ENCODE measurements around the gene SPATA2L.

The SPATA2L gene

GRCh38 chr16:89729293-89729692, 27.8 kb upstream of the SPATA2L start:
- Histone ChIP-seq H3K4me3 (no peak overlapping the region), H3K27ac (no peak overlapping the region)
- DNase-seq (ENCODE audit: low spot score), result no peak
- TF ChIP-seq, protein P1, sequence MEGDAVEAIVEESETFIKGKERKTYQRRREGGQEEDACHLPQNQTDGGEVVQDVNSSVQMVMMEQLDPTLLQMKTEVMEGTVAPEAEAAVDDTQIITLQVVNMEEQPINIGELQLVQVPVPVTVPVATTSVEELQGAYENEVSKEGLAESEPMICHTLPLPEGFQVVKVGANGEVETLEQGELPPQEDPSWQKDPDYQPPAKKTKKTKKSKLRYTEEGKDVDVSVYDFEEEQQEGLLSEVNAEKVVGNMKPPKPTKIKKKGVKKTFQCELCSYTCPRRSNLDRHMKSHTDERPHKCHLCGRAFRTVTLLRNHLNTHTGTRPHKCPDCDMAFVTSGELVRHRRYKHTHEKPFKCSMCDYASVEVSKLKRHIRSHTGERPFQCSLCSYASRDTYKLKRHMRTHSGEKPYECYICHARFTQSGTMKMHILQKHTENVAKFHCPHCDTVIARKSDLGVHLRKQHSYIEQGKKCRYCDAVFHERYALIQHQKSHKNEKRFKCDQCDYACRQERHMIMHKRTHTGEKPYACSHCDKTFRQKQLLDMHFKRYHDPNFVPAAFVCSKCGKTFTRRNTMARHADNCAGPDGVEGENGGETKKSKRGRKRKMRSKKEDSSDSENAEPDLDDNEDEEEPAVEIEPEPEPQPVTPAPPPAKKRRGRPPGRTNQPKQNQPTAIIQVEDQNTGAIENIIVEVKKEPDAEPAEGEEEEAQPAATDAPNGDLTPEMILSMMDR (IDR thresholded peaks at IDR 0.05), result no peak

DNA sequence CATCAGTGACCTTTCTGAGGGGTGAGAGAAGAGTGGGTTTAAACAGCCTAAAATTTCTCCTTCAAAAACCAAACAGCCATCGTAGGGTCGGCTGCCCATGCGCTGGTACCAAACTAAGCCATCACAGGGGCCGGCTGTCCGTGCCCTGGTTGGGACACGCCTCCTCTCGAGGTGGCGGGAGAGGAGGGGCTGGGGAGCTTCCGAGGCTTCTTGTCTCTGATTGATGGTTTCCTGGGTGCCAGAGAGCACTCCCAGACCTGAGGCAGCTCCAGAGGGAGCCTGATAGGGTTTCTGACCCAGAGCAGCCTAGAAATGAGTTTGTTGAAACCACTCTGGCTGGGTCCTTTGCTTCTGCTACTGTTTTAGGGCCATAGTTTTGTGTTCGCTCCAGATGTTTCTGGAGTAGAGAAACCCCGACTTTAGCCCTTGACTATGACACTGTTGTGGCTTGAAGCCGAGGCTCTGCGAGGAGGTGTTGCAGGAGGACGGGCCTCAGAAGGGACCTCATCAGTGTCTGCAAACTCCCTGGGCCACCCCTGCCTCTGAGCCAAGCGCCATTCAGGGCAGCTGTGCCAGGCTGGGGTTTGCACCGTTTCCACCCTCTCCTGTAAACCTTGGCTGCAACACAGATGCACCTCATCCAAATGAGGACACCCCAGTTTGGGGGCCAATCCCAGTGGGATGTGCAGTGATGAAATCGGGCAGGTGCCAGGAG, 26.1 kb upstream of the SPATA2L start:
- H3K4me3 ChIP-seq, result no peak overlapping the region
- TF ChIP-seq, protein P1 (IDR thresholded peaks at IDR 0.05), result no peak
- no peak overlapping the region for H3K27ac ChIP-seq
- DNase-seq (ENCODE audit: low spot score), result no peak

DNA sequence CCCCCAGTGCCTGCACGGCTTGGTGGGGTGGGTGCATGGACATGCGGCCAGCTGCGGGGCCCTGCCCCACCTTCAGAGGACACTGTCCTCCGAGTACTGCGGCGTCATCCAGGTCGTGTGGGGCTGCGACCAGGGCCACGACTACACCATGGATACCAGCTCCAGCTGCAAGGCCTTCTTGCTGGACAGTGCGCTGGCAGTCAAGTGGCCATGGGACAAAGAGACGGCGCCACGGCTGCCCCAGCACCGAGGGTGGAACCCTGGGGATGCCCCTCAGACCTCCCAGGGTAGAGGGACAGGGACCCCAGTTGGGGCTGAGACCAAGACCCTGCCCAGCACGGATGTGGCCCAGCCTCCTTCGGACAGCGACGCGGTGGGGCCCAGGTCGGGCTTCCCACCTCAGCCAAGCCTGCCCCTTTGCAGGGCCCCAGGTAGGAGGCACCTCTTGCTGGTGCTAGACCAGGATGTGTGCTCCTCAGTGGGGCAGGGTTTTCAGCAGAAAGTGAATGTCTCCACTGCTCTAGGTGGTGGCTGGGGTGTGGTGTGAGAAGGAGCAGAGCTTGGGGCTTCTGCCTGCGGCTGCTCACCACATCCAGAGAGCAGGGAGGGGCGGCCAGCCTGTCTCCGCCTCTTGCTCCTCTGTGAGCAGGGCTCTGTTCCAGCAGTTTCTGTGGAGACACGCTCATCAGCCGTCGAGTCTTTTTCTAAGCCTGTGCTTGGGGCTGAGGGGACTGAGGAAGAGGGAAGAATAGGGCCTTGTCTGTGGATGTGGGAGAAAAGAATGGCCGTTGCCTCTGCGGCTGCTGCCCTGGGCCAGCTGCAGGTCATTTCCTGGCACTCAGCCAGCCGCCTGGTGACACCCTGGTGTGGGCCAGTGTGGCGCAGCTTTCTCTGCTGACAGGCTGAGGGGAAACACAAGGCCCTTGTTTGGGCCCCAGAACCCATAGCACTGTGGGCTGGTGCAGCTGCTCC, 22.1 kb upstream of the SPATA2L start:
- no peak for DNase-seq (ENCODE audit: low spot score)
- Histone ChIP-seq H3K27ac (peak overlapping the region in 1 of 2 donors; percentile 97), H3K4me3 (peak overlapping the region; percentile 95)
- TF ChIP-seq, protein P1 (IDR thresholded peaks at IDR 0.05), result no peak

DNA sequence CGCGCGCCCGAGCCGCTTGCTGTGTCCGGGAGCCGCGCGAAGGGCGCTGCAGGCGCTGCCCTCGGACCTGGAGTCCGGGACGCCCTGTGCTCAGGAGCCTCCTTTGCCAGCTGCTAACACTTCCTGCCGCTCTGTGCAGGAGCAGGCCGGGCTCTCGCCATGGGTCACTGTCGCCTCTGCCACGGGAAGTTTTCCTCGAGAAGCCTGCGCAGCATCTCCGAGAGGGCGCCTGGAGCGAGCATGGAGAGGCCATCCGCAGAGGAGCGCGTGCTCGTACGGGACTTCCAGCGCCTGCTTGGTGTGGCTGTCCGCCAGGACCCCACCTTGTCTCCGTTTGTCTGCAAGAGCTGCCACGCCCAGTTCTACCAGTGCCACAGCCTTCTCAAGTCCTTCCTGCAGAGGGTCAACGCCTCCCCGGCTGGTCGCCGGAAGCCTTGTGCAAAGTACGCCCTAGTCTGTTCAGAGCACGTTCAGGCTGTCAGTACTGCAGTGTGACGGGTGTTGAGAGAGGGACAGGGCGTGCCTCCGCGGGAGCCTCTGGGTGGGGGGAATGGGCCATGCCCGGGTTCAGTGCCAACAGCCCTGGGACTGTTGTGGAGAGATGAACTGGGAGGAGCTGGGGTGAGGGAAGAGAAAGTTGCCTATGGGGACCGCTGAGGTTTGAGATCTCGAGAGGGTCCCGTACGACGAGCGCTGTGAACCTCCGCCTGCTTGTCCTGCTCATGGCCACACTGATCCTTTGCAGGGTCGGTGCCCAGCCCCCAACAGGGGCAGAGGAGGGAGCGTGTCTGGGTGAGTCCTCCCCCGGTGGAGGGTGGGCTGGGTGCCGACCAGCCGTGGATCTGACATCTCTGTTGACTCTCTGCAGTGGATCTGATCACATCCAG, 21.1 kb upstream of the SPATA2L start:
- TF ChIP-seq, protein P1 (IDR thresholded peaks at IDR 0.05), result no peak
- Histone ChIP-seq H3K27ac (peak overlapping the region; percentile 86 to 97), H3K4me3 (peak overlapping the region; percentile 95)
- no peak for DNase-seq (ENCODE audit: low spot score)

DNA sequence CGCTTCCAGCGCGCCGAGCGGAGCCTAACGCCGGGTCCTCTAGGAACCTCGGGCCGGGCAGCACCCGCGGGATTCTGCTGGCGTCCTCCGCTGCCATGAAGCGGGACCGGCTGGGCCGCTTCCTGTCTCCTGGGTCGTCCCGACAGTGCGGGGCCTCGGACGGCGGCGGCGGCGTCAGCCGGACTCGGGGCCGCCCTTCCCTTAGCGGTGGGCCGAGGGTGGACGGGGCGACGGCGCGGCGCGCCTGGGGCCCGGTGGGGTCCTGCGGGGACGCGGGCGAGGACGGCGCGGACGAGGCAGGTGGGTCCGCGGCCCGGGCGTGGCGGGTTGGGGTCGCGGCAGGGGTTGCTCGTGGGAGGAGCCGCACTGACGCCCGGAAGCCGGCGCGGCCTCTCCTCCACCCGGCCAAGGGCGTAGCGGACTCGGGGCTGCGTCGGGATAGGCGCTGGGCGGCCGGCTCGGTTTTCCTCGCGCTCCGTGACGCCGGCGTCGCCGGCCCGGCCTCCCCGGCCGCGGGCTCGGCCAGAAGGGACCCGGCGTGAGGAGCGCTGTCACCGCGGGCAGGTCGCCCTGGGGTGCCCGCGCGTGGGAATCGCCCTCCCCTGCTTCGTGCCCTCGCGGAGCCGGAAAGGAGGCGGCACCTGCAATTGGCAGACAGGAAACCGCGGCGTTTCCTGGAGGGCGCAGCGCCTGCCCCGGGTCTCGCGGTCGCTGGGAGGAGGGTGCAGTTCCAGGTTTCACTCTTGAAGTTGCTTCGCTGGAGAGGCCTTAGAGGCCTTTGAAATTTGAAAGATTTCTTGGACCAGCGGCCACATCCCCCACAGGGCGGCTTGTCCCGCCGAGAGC, 20.3 kb upstream of the SPATA2L start:
- peak overlapping the region; percentile 95 for H3K4me3 ChIP-seq
- DNase-seq (ENCODE audit: low spot score), result peak; percentile 84

More for the DNA sequence above, 20.3 kb upstream of the SPATA2L start:
- TF ChIP-seq, protein P1 (IDR thresholded peaks at IDR 0.05), result no peak
- peak overlapping the region; percentile 86 to 97 for H3K27ac ChIP-seq
